Hepatocyte (in vitro differentiated cells): ENCODE data around the gene KIAA0319L.

Source experiments
- EZH2phosphoT487 ChIP-seq: fragments of 200-600 bp; sonication (generic); IDR thresholded peaks from one replicate; pipeline ENCODE4 v1.6.1; 2018; ENCODE audit warnings: antibody characterized with exemption, mild to moderate bottlenecking, low read depth, moderate library complexity; ENCODE audit not compliant: unreplicated experiment, severe bottlenecking
- TF ChIP-seq, protein P1 (sequence below): fragments of 200-600 bp; sonication (generic); IDR thresholded peaks from 2 replicates; pipeline ENCODE4 v1.5.1; 2016; ENCODE audit warnings: antibody characterized with exemption, mild to moderate bottlenecking; ENCODE audit not compliant: poor library complexity

DNA sequence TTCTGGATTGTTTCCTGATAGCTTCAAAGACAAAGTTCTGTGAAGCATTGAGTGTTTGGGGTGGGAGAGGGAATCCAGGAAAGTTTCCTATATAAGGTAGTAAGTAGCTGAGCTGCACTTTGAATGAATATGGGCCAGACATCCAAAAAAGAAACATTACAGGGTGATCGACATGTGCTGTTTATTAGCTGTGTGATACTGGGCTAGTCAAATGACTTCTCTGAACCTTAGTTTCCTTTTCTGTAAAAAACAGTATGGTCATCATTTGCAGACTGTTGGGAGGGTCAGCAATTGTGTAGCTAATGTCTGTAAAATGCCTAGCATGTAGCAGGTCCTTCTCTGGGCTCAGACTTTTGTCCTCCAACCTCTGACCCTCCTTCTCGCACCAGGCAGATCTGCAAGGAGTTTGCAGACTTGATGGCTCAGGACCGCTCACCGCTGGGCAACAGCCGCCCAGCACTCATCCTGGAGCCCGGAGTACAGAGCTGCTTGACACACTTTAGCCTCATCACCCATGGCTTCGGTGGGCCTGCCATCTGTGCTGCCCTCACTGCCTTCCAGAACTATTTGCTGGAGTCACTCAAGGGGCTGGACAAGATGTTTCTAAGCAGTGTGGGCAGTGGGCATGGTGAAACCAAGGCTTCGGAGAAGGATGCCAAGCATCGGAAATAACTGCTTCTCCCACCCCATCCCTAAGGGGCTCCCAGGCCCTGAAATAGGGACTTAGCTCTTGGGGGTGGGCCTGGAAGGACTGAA lies 37.0 kb upstream of the KIAA0319L start:
- TF ChIP-seq, protein P1, sequence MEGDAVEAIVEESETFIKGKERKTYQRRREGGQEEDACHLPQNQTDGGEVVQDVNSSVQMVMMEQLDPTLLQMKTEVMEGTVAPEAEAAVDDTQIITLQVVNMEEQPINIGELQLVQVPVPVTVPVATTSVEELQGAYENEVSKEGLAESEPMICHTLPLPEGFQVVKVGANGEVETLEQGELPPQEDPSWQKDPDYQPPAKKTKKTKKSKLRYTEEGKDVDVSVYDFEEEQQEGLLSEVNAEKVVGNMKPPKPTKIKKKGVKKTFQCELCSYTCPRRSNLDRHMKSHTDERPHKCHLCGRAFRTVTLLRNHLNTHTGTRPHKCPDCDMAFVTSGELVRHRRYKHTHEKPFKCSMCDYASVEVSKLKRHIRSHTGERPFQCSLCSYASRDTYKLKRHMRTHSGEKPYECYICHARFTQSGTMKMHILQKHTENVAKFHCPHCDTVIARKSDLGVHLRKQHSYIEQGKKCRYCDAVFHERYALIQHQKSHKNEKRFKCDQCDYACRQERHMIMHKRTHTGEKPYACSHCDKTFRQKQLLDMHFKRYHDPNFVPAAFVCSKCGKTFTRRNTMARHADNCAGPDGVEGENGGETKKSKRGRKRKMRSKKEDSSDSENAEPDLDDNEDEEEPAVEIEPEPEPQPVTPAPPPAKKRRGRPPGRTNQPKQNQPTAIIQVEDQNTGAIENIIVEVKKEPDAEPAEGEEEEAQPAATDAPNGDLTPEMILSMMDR: no peak
- TF ChIP-seq EZH2phosphoT487: no peak
